ENCODE results near the gene NTHL1.

The NTHL1 gene

DNA sequence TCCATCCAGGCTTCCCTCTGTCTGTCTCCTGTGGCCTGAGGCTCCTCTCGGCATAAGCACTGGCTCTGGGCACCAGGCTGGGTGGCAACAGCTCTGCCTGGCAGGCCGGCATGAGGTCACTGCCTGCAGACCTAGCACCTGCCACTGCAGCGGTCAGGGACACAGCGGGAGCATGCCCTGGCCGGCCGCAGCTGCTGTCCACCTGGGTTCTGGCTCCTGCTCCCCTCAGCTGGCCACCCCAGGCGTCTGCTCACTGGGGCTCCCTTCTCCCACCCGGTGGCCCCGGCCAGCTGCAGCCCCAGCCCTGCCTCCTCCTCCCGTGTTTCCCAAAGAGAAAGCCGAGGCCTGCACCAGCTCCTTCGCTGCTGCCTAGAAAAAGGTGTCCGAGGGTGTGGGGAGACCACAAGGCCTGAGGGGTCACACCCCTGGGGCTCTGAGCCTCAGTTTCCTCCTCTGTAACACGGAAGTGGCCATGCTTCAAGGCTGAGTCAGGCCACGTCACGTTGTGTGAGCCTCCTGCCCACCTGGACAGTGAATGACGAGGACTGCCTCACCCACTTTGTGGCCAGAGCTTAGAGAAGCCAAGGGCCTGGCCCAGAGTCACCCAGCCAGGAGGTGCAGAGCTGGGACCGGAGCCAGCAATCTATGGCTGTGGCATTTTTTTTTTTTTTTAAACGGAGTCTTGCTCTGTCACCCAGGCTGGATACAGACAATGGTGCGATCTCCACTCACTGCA is 6.7 kb downstream of the NTHL1 start:
- DNase-seq (ENCODE audit: low read depth): peak; percentile 80

GRCh38 chr16:2040041-2040786 is 7.4 kb downstream of the NTHL1 start:
- peak; percentile 36 for DNase-seq (ENCODE audit: low read depth)

- no peak for DNase-seq (ENCODE audit: low read depth)
These were observed 8.2 kb downstream of the NTHL1 start for GRCh38 chr16:2039274-2040031.

- no peak for DNase-seq (ENCODE audit: low read depth)
These were observed 9.0 kb downstream of the NTHL1 start for GRCh38 chr16:2038382-2039231.

DNA sequence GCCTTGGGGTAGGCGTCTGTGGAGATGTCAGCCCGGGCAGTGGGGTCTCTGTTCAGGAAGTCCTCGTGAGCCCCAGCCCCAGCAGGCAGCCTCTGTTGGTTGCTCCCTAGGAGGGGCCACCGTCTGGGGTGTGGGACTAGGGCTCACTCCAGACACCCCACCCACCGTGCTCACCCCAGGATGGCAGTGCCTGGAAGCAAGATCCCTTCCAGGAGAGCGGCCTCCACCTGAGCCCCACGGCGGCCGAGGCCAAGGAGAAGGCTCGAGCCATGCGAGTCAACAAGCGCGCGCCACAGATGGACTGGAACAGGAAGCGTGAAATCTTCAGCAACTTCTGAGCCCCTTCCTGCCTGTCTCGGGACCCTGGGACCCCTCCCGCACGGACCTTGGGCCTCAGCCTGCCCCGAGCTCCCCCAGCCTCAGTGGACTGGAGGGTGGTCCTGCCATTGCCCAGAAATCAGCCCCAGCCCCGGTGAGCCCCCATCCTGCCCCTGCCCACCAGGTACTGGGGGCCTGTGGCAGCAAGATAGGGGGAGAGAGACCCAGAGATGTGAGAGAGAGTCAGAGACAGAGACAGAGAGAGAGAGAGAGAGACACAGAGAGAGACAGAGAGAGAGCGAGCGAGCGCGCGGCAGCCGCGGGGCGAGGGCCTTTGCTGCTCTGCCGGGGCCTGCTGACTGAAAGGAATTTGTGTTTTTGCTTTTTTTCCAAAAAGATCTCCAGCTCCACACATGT is 9.8 kb downstream of the NTHL1 start:
- DNase-seq (ENCODE audit: low read depth): no peak

DNA sequence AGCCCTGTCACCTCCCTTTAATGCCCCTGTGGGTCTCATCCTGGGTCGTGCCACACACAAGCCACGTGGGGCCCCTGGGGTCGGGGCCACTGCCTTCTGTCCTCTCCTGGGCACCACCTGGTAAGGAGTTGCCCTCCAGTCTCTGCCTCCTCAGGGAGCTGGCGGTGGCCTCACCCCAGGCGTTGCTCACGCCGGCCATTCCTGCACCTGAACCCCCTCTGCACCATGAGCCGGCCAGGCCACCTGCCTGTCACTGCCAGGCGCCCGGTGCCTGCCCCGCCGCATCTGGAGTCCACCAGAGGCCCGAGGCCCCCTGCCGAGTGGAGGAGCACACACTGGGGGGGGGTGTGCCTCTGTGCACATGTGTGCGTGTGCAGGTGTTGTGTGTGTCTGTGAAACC is 10.5 kb downstream of the NTHL1 start:
- no peak for DNase-seq (ENCODE audit: low read depth)

DNA sequence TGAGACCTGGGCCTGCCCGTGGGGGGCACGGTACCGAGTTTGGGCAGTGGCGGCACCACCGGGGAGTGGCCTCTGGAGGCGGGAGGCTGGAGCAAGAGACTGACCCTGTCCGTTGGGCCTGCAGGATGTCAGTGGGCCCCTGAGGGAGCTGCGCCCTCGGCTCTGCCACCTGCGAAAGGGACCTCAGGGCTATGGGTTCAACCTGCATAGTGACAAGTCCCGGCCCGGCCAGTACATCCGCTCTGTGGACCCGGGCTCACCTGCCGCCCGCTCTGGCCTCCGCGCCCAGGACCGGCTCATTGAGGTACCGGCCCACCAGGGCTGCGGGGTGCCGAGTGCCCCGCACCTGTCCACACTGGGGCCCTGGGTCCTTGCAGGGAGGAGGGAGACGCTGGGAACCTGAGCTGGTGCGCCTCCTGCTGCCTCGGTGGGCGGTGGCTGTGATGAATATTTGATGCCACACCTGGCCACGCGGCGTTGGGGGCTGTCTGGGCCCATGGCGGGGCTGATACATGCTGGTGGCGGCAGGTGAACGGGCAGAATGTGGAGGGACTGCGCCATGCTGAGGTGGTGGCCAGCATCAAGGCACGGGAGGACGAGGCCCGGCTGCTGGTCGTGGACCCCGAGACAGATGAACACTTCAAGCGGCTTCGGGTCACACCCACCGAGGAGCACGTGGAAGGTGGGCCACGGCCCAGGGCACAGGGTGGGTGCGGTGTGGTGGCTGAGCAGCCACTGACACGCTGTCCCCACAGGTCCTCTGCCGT is 11.3 kb downstream of the NTHL1 start:
- no peak for DNase-seq (ENCODE audit: low read depth)

- peak; percentile 81 for DNase-seq (ENCODE audit: low read depth)
These were observed 12.0 kb downstream of the NTHL1 start for GRCh38 chr16:2035431-2036199.

GRCh38 chr16:2034696-2035430 is 12.8 kb downstream of the NTHL1 start:
- DNase-seq (ENCODE audit: low read depth): no peak

DNA sequence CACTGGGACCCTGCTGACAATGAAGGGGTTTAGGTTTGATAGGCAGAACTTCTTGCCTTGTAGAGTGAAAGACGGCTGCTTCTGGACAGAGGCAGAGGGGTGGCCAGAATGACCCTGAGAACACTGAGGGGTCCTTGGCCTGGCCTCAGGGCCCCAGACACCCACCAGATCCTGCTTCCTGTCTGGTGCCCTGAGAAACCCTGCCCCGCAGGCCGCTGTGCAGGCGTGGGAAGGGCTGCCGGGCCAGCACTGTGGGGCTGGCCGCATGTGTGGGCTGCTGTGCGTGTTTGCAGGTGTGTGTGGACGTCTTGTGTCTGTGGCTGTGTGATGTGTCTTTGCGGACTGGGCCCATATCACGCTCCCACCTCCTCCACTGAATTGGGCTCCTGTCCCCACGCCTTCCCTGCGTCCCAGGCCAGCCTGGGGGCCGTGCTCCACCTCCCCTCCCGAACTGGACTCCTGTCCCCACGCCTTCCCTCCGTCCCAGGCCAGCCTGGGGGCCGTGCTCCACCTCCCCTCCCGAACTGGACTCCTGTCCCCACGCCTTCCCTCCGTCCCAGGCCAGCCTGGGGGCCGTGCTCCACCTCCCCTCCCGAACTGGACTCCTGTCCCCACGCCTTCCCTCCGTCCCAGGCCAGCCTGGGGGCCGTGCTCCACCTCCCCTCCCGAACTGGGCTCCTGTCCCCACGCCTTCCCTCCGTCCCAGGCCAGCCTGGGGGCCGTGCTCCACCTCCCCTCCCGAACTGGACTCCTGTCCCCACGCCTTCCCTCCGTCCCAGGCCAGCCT is 13.5 kb downstream of the NTHL1 start:
- DNase-seq (ENCODE audit: low read depth): peak; percentile 32

DNA sequence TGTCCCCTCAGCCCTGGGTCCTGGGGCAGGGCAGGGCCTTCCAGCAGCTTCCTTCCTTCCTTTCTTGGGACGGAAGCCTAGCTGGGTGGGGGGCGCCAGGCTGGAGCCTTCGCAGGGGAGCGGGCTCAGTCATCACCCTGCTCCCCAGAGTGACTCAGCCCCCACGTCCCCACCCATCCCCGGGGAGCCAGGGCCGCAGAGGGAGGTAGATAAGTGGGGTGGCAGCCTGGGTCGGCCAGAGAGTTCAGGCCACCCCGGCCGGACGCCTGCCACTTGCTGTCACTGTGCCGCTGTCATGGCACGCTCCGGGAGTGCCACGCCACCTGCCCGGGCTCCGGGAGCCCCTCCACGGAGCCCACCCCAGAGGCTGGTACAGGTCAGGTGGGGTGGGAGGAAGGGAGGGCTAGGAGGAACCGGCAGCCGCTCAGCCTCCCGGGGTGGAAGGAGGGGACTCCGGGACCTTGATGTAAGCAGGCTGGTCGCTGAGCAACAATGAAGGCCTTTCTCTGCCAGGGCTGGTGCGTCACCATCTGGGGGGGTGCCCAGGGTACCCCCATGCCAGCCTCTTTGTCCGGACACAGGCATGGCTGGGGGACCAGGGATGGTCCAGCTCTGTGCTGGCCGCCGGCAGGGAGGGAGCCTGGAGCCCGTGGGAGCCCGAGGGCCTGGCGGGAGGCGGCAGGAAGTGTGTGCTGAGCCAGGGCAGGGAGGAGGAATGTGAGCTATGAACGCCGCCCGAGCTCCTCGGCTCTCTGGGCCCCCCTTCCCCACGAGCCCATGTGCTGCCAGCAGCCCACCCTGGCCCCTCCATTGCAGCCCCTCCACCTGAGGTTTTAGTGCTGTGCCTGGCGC is 14.4 kb downstream of the NTHL1 start:
- DNase-seq (ENCODE audit: low read depth): peak; percentile 80

DNA sequence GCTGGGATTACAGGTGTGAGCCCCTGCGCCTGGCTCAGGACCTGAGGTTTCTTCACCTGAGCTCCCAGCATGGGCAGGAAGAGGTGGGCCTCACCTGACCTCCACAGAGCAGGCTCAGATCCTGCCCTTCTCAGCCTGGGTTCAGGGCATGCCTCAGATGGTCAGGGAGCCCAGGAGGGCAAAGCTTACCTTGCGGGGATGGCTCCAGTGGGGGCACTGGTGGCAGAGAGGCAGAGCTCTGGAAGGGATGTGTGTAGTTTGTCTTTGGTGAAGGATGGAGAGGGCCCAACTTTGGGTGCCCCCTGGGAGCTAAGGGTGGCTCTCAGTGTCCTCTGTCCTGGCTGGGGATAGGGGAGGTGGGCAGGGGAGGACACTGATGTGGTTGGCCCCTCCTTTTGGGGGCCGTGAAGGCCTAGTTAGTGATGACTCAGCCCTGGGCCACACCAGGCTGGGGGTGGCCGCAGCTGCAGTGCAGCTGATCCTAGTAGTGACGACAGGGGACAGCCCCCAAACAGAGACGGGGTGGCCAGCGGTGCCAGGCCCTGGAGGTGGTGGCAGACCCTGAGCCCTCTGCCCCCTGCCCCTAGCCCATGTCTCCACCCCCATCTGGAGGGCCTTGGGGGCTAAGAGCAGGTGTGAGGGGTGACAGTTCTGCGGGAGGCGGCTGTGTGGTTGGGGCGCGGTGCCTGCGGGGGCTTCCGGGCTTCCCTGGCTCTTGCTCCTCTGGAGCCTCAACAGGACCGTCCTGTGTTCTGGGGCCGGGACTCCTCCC is 15.2 kb downstream of the NTHL1 start:
- DNase-seq (ENCODE audit: low read depth): peak; percentile 43

DNA sequence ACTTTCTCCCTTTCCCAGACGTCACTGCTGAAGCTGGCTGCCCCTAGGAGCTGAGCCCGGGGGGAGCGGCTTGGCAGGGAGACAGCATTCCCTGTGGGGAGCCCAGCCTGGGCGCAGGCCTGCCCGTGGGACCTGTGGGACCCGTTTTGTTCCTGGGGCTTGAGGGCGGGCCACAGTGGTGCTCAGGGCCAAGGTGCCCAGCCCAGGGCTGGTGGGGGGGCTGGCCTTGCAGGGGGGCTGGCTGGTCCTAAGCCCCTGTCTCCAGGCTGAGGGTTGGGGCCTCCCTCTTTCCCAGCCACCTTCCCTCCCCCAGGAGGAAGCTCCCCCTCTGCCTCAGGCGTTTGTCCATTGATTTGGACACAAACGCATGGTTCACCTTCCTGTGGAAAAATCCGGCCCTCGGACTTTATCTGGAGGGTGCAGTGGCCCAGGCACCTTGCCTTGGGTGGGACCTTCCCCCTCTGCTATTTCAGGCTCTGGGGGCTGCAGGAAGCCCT is 16.5 kb downstream of the NTHL1 start:
- no peak for DNase-seq (ENCODE audit: low read depth)

DNA sequence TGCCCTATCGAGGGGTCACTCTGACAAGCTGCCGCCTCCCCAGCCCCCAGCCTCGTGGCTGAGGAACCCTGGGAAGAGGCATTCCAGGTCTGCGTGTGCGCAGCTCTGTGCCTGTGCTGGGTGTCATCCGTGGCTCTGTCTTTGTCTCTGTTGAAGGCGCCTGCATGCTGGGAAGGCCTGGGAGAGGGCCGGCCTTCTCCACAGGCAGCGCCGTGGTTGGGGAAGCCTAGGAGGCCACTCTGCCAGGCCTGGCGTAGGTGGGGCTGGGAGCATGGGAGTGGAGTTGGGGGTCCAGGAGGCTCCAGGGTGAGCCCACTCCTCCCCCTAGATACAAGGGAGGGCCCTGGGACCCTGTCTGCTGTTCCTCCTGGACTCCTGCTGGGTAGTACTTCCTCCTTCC is 17.6 kb downstream of the NTHL1 start:
- no peak for DNase-seq (ENCODE audit: low read depth)

- no peak for DNase-seq (ENCODE audit: low read depth)
These were observed 18.3 kb downstream of the NTHL1 start for GRCh38 chr16:2029350-2029749.

GRCh38 chr16:2028620-2029220 is 18.9 kb downstream of the NTHL1 start:
- DNase-seq (ENCODE audit: low read depth): no peak

All from ELR (cell line).